CD4-positive, alpha-beta T cell treated with Interleukin-6 for 4 hours (primary cell): ENCODE measurements around the gene GRM7.

Source experiments
- DNase-seq: peaks from one replicate; pipeline ENCODE4 v3.0.0-alpha.2; 2020; ENCODE audit warnings: mixed read lengths

GRM7 gene

GRCh38 chr3:6985848-6986247, 124.9 kb downstream of the GRM7 start:
- no peak for DNase-seq

GRCh38 chr3:6989608-6990291, 128.8 kb downstream of the GRM7 start:
- no peak for DNase-seq

- no peak for DNase-seq
Observed at GRCh38 chr3:6994081-6994668, 133.3 kb downstream of the GRM7 start.

GRCh38 chr3:7000501-7000900, 139.6 kb downstream of the GRM7 start:
- DNase-seq, result no peak

- DNase-seq, result no peak
Observed at GRCh38 chr3:7001370-7001769, 140.5 kb downstream of the GRM7 start.

- DNase-seq, result no peak
Observed at GRCh38 chr3:7015683-7016440, 154.9 kb downstream of the GRM7 start.

- DNase-seq, result no peak
Observed at GRCh38 chr3:7025581-7026300, 164.8 kb downstream of the GRM7 start.

- DNase-seq, result no peak
Observed at GRCh38 chr3:7029562-7029961, 168.6 kb downstream of the GRM7 start.

GRCh38 chr3:7038394-7038793, 177.5 kb downstream of the GRM7 start:
- DNase-seq, result no peak

- no peak for DNase-seq
Observed at GRCh38 chr3:7062714-7063113, 201.8 kb downstream of the GRM7 start.

- DNase-seq, result no peak
Observed at GRCh38 chr3:7070461-7070860, 209.5 kb downstream of the GRM7 start.

GRCh38 chr3:7074217-7074616, 213.3 kb downstream of the GRM7 start:
- DNase-seq, result no peak

- DNase-seq, result no peak
Observed at GRCh38 chr3:7075117-7075516, 214.2 kb downstream of the GRM7 start.

- no peak for DNase-seq
Observed at GRCh38 chr3:7075901-7076300, 215.0 kb downstream of the GRM7 start.

- DNase-seq, result no peak
Observed at GRCh38 chr3:7082244-7082643, 221.3 kb downstream of the GRM7 start.

- no peak for DNase-seq
Observed at GRCh38 chr3:7086417-7086816, 225.5 kb downstream of the GRM7 start.

GRCh38 chr3:7095116-7095515, 234.2 kb downstream of the GRM7 start:
- no peak for DNase-seq

- DNase-seq, result no peak
Observed at GRCh38 chr3:7100136-7100535, 239.2 kb downstream of the GRM7 start.

GRCh38 chr3:7106635-7107034, 245.7 kb downstream of the GRM7 start:
- no peak for DNase-seq

GRCh38 chr3:7112523-7113056, 251.7 kb downstream of the GRM7 start:
- DNase-seq, result no peak

- DNase-seq, result no peak
Observed at GRCh38 chr3:7144697-7145308, 283.9 kb downstream of the GRM7 start.

- DNase-seq, result no peak
Observed at GRCh38 chr3:7146529-7146928, 285.6 kb downstream of the GRM7 start.

GRCh38 chr3:7158516-7158915, 297.6 kb downstream of the GRM7 start:
- DNase-seq, result no peak
